ENCODE data around the gene TSPO2. TPM values are rescaled to one million over a fixed set of nuclear protein-coding genes. Genes with fewer than 3 reads are reported as not detected.

TSPO2 gene
- total and polyA plus RNA-seq, 2 of the 8 experiments (the other 6 are each of a cell fraction or from before 2014, with no cell fraction given), result not detected

GRCh38 chr6:41066867-41067304 is 24.6 kb downstream of the TSPO2 start:
- Histone ChIP-seq H3K79me1 (ENCODE audit: low read depth, low read length) (no peaks in the 10 kb centered on the region), H2BK5ac (ENCODE audit: low read depth, low read length) (no peak overlapping the region), H3K56ac (replicated peaks; ENCODE audit: insufficient read length, low read depth, low read length) (no peak overlapping the region), H2AFZ (ENCODE audit: low read length) (no peak overlapping the region), H2BK20ac (ENCODE audit: low read length) (no peak overlapping the region), H3K23me2 (ENCODE audit: low read depth, low read length) (peaks cover 3% of the 10 kb centered on the region), H3K4me3 (ENCODE audit: extremely low read depth in 1 of 4, insufficient read depth in 2 of 4, low read depth in 3 of 4, low read length in 4 of 4) (no peak overlapping the region), H4K20me1 (replicated peaks in 1 of 2; ENCODE audit: control insufficient read depth in 1 of 2, insufficient read depth in 2 of 2, low read length in 2 of 2) (no peaks in the 10 kb centered on the region), H3K4me1 (replicated peaks in 1 of 4; ENCODE audit: control insufficient read depth in 3 of 4, insufficient read depth in 4 of 4, low read length in 3 of 4) (peaks cover 0 to 4% (median 1%) of the 10 kb centered on the region in 4 experiments; a peak in 2 of 7 replicates), H2AK5ac (ENCODE audit: low read depth, low read length) (no peak overlapping the region), H3K36me3 (ENCODE audit: control insufficient read depth in 2 of 4, insufficient read depth in 4 of 4, low read length in 3 of 4) (peaks cover 4 to 48% (median 26%) of the 10 kb centered on the region in 4 experiments; a peak in 7 of 8 replicates), H2BK12ac (ENCODE audit: low read depth, low read length) (no peak overlapping the region), H3K18ac (ENCODE audit: extremely low read depth, low read length) (no peak overlapping the region), H3K4me2 (ENCODE audit: insufficient read depth in 1 of 2, low read depth in 2 of 2, low read length in 2 of 2) (no peak overlapping the region), H2BK120ac (replicated peaks; ENCODE audit: low read depth, low read length) (no peak overlapping the region), H3K23ac (ENCODE audit: insufficient read length) (no peak overlapping the region), H4K8ac (ENCODE audit: extremely low read depth, insufficient read depth, low read length) (no peak overlapping the region), H4K5ac (ENCODE audit: insufficient read length, low read depth, low read length) (no peak overlapping the region), H3K79me2 (ENCODE audit: control insufficient read depth in 1 of 2, insufficient read depth in 2 of 2, low read length in 2 of 2) (no peaks in the 10 kb centered on the region), H4K91ac (replicated peaks; ENCODE audit: insufficient read length, low read length) (no peak overlapping the region), H3K14ac (ENCODE audit: insufficient read length) (no peak overlapping the region), H3K4ac (replicated peaks; ENCODE audit: insufficient read length, low read depth, low read length) (no peak overlapping the region), H3K9me3 (ENCODE audit: insufficient read depth in 2 of 2, low read depth in 1 of 2, low read length in 1 of 2) (no peaks in the 10 kb centered on the region), H3K27me3 (replicated peaks in 1 of 4; ENCODE audit: control insufficient read depth in 3 of 4, extremely low read depth in 1 of 4, insufficient read depth in 3 of 4, low read length in 3 of 4) (no peaks in the 10 kb centered on the region), H3K9ac (replicated peaks in 1 of 4; ENCODE audit: extremely low read depth in 1 of 4, low read depth in 3 of 4, low read length in 3 of 4) (no peak overlapping the region), H3K27ac (ENCODE audit: low read depth, low read length) (no peak overlapping the region), H2BK15ac (ENCODE audit: low read length) (no peak overlapping the region)
- FAIRE-seq, result peak; percentile 92
- POLR2A ChIA-PET (ENCODE audit: partially characterized antibody), result no interaction called here
- 66% methylated on average over 3 of the region's 3 CpGs; no CpG with 5 or more reads in 1 of the 2 experiments for WGBS, 2 experiments (ENCODE audit: extremely low coverage in 1 of 2, insufficient coverage in 1 of 2, insufficient read length in 1 of 2, insufficient replicate concordance in 2 of 2, low coverage in 1 of 2, low lambda C conversion rate in 2 of 2, missing lambda C conversion rate in 1 of 2)
- peak in 1 of 2 experiments; percentile 70 for DNase-seq (ENCODE audit: low read depth in 1 of 2, low spot score in 2 of 2)
- TF ChIP-seq RAD21 (IDR thresholded peaks at IDR 0.05 in 1 of 2, conservative IDR thresholded peaks at IDR 0.05 in 1 of 2; ENCODE audit: low read depth in 2 of 2, low read length in 2 of 2) (peak; percentile 72 to 77), SIN3A (conservative IDR thresholded peaks at IDR 0.05 in 1 of 2, IDR thresholded peaks at IDR 0.05 in 1 of 2; ENCODE audit: low read depth in 1 of 2, low read length in 2 of 2) (no peak), CTCF (IDR thresholded peaks at IDR 0.05; ENCODE audit: control extremely low read depth in 1 of 3, insufficient read depth in 1 of 3, low read depth in 1 of 3, low read length in 3 of 3) (peak in 2 of 3 experiments; percentile 54 to 79; a peak in 2 of 4 replicates)
- CTCF ChIA-PET (ENCODE audit: partially characterized antibody), result interaction anchor here (0.8 to 3.4 kb wide), 9 partner anchors 7 to 174 kb away, joined by 3 to 14 read pairs (median 4); partner anchors contain the start of genes APOBEC2 and UNC5CL

Measured in H1 (cell line).